Measurements from ENCODE around the gene GLYATL3. TPM values are rescaled to one million over a fixed set of nuclear protein-coding genes. Genes with fewer than 3 reads are reported as not detected.

The GLYATL3 gene
- total and polyA plus RNA-seq, 8 donors = not detected

GRCh38 chr6:49535795-49536194, 36.1 kb downstream of the GLYATL3 start:
- no peaks in the 10 kb centered on the region for H3K4me1 ChIP-seq
- H3K9me3 ChIP-seq = no peaks in the 10 kb centered on the region
- no peak for TF ChIP-seq CTCF (IDR thresholded peaks at IDR 0.05)
- TF ChIP-seq POLR2A (IDR thresholded peaks at IDR 0.05) = no peak
- no peak for TF ChIP-seq POLR2AphosphoS5 (IDR thresholded peaks at IDR 0.05)
- no peak for TF ChIP-seq EP300 (IDR thresholded peaks at IDR 0.05)
- 32 to 48% (median 44%) methylated on average over 5 of the region's 5 CpGs for WGBS, 5 donors
- intact Hi-C loops (cut with DNase I; ENCODE audit: low total_unique reads) = no loop called here
- H3K27ac ChIP-seq = no peak overlapping the region
- H3K27me3 ChIP-seq = peaks cover 0 to 3% (median 0%) of the 10 kb centered on the region in 3 donors
- H3K4me3 ChIP-seq = no peak overlapping the region
- H3K36me3 ChIP-seq = no peaks in the 10 kb centered on the region
- no peak for DNase-seq

- TF ChIP-seq POLR2A (IDR thresholded peaks at IDR 0.05) (no peak), POLR2AphosphoS5 (IDR thresholded peaks at IDR 0.05) (no peak), CTCF (IDR thresholded peaks at IDR 0.05) (no peak), EP300 (IDR thresholded peaks at IDR 0.05) (no peak)
These were observed 39.4 kb downstream of the GLYATL3 start for GRCh38 chr6:49539102-49539501.

GRCh38 chr6:49540614-49541013, 40.9 kb downstream of the GLYATL3 start:
- Histone ChIP-seq H3K9me3 (no peaks in the 10 kb centered on the region), H3K27me3 (no peaks in the 10 kb centered on the region), H3K27ac (no peak overlapping the region), H3K36me3 (no peaks in the 10 kb centered on the region), H3K4me1 (no peaks in the 10 kb centered on the region), H3K4me3 (no peak overlapping the region)
- DNase-seq = no peak
- TF ChIP-seq EP300 (IDR thresholded peaks at IDR 0.05) (no peak), CTCF (IDR thresholded peaks at IDR 0.05) (no peak), POLR2AphosphoS5 (IDR thresholded peaks at IDR 0.05) (no peak), POLR2A (IDR thresholded peaks at IDR 0.05) (no peak)
- intact Hi-C loops (cut with DNase I; ENCODE audit: low total_unique reads) = no loop called here

More at GRCh38 chr6:49539102-49539501, 39.4 kb downstream of the GLYATL3 start:
- no peaks in the 10 kb centered on the region for H3K36me3 ChIP-seq
- no peak overlapping the region for H3K27ac ChIP-seq
- DNase-seq = no peak
- peaks cover 0 to 3% (median 0%) of the 10 kb centered on the region in 3 donors for H3K27me3 ChIP-seq
- WGBS, 5 donors = 96 to 99% (median 97%) methylated on average over 3 of the region's 3 CpGs
- no peak overlapping the region for H3K4me3 ChIP-seq
- no peaks in the 10 kb centered on the region for H3K9me3 ChIP-seq
- no peaks in the 10 kb centered on the region for H3K4me1 ChIP-seq
- intact Hi-C loops (cut with DNase I; ENCODE audit: low total_unique reads) = no loop called here

GRCh38 chr6:49541210-49541724, 41.5 kb downstream of the GLYATL3 start:
- no peak overlapping the region for H3K4me3 ChIP-seq
- no peak overlapping the region for H3K27ac ChIP-seq
- TF ChIP-seq CTCF (IDR thresholded peaks at IDR 0.05) (no peak), EP300 (IDR thresholded peaks at IDR 0.05) (no peak), POLR2A (IDR thresholded peaks at IDR 0.05) (no peak), POLR2AphosphoS5 (IDR thresholded peaks at IDR 0.05) (no peak)
- 25 to 36% (median 31%) methylated on average over 1 of the region's 1 CpG for WGBS, 5 donors
- DNase-seq = peak in 1 of 2 donors; percentile 23
- no peaks in the 10 kb centered on the region for H3K27me3 ChIP-seq
- no peaks in the 10 kb centered on the region for H3K4me1 ChIP-seq
- no peaks in the 10 kb centered on the region for H3K9me3 ChIP-seq
- intact Hi-C loops (cut with DNase I; ENCODE audit: low total_unique reads) = no loop called here
- H3K36me3 ChIP-seq = no peaks in the 10 kb centered on the region
